ENCODE results near the gene SLCO1A2.

DNA sequence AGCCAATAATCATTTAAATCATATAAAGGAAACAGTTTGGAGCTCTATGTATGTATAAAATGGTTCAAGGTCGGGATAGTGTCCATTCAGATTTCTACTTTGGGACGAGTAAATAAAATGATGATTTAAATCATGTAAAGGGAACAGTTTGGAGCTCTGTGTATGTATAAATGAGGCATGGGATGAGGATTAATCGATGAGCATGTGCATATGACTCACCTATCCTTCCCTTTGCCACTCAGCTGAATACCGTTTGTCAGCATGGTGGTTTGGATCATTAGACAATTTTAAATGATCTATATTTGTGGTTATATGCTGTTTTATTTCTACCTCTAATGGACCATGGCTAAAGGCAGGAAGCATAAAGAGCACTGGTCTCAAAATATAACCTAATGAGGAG is 7.1 kb upstream of the SLCO1A2 start:
- TF ChIP-seq CTCF (IDR thresholded peaks at IDR 0.05): no peak
- TF ChIP-seq POLR2A (IDR thresholded peaks at IDR 0.05): no peak

All from right lobe of liver (tissue), 4 donors.